HepG2 (cell line): ENCODE measurements around the gene ESPN. TPM values are rescaled to one million over a fixed set of nuclear protein-coding genes. Genes with fewer than 3 reads are reported as not detected.
A peak's percentile ranks its signal among the peaks of the same experiment; 100 is the strongest.

Experiments
- ATAD3A ChIP-seq: sonication (generic); formaldehyde crosslinking; IDR thresholded peaks from 2 replicates; pipeline ENCODE4 v1.4.0; 2020; ENCODE audit warnings: missing genetic modification reagents
- ATF7-NPFF ChIP-seq: sonication (generic); formaldehyde crosslinking; IDR thresholded peaks from 2 replicates; pipeline ENCODE4 v1.8.1; 2023; ENCODE audit warnings: mild to moderate bottlenecking, low read depth, missing genetic modification reagents, moderate library complexity
- ATRX ChIP-seq: sonication (generic); formaldehyde crosslinking; IDR thresholded peaks from 2 replicates; pipeline ENCODE4 v1.4.0; 2020; ENCODE audit warnings: missing genetic modification reagents, borderline replicate concordance
- BHLHE40 ChIP-seq: IDR thresholded peaks from 2 replicates; pipeline ENCODE4 v1.6.1; 2011; ENCODE audit warnings: low read length, improper control_type of control experiment
- CEBPB ChIP-seq: IDR thresholded peaks from 2 replicates; pipeline ENCODE4 v1.6.1; 2011; ENCODE audit warnings: low read depth, low read length, improper control_type of control experiment, borderline replicate concordance
- KDM3A ChIP-seq: IDR thresholded peaks from 2 replicates; pipeline ENCODE4 v1.6.1; 2018; ENCODE audit warnings: low read depth, missing compliant biosample characterization
- RAD51 ChIP-seq: fragments of 450-650 bp; IDR thresholded peaks from 2 replicates; pipeline ENCODE4 v1.6.1; 2016; ENCODE audit warnings: borderline replicate concordance
- RORA ChIP-seq: sonication (generic); formaldehyde crosslinking; IDR thresholded peaks from 2 replicates; pipeline ENCODE4 v1.5.0; 2020; ENCODE audit warnings: mild to moderate bottlenecking, missing genetic modification reagents, moderate library complexity
- SAP130 ChIP-seq: IDR thresholded peaks from 2 replicates; pipeline ENCODE4 v1.6.1; 2016; ENCODE audit warnings: low read depth
- SOX6 ChIP-seq, 2 experiments: fragments of 450-650 bp in 1 of 2; sonication (generic) in 1 of 2; formaldehyde crosslinking in 1 of 2; IDR thresholded peaks; 2 replicates each; pipeline versions ENCODE4 v1.4.0 to v1.6.1; 2017 to 2020; ENCODE audit warnings: antibody characterized with exemption in 1 of 2, mild to moderate bottlenecking in 1 of 2, missing genetic modification reagents in 1 of 2
- TEAD3 ChIP-seq: optimal IDR thresholded peaks from 2 replicates; pipeline ENCODE3; 2016; ENCODE audit warnings: borderline replicate concordance
- TSC22D2 ChIP-seq: sonication (generic); formaldehyde crosslinking; IDR thresholded peaks from 2 replicates; pipeline ENCODE4 v1.5.1; 2020; ENCODE audit warnings: missing genetic modification reagents, mild to moderate bottlenecking, borderline replicate concordance
- WIZ ChIP-seq: sonication (generic); formaldehyde crosslinking; IDR thresholded peaks from 2 replicates; pipeline ENCODE4 v1.5.1; 2020; ENCODE audit warnings: mild to moderate bottlenecking, missing genetic modification reagents
- ZNF101 ChIP-seq: sonication (generic); formaldehyde crosslinking; IDR thresholded peaks from 2 replicates; pipeline ENCODE4 v1.4.0; 2020; ENCODE audit warnings: mild to moderate bottlenecking, low read depth, missing genetic modification reagents, borderline replicate concordance
- ZNF225 ChIP-seq: sonication (generic); formaldehyde crosslinking; IDR thresholded peaks from 2 replicates; pipeline ENCODE4 v1.4.0; 2020; ENCODE audit warnings: mild to moderate bottlenecking, missing genetic modification reagents
- ZNF282 ChIP-seq: fragments of 450-650 bp; IDR thresholded peaks from 2 replicates; pipeline ENCODE4 v1.6.1; 2018; ENCODE audit not compliant: partially characterized antibody
- ZNF329 ChIP-seq: sonication (generic); formaldehyde crosslinking; IDR thresholded peaks from 2 replicates; pipeline ENCODE4 v1.9.0; 2021; ENCODE audit warnings: low read depth, mild to moderate bottlenecking, missing genetic modification reagents
- ZNF570 ChIP-seq: sonication (generic); formaldehyde crosslinking; IDR thresholded peaks from 2 replicates; pipeline ENCODE4 v1.4.0; 2020; ENCODE audit warnings: mild to moderate bottlenecking, missing genetic modification reagents, borderline replicate concordance
- ZSCAN20 ChIP-seq: sonication (generic); formaldehyde crosslinking; IDR thresholded peaks from 2 replicates; pipeline ENCODE4 v1.4.0; 2020; ENCODE audit warnings: missing genetic modification reagents, mild to moderate bottlenecking, borderline replicate concordance
- polyA plus RNA-seq, 8 experiments: library from polyadenylated mRNA; depleted of rRNA in 3 of 8; stranded (reverse) in 7 of 8; unstranded in 1 of 8; fragments of >200 nt; fragmentation: Illumina TruSeq in 4 of 8; extraction: Trizol in 4 of 8; gene quantifications; 2 replicates each; pipeline versions ENCODE4 v1.2.1 to v1.2.3, GENCODE V29; 2011 to 2016; ENCODE audit warnings: low read depth in 4 of 8, missing spikeins in 1 of 8, mixed read lengths in 1 of 8; ENCODE audit not compliant: insufficient read depth in 1 of 8
- total RNA-seq, 5 experiments: library from RNA; depleted of rRNA; stranded (reverse); fragments of >200 nt; fragmentation: Illumina TruSeq; extraction: Trizol; gene quantifications; 2 replicates each; pipeline ENCODE4 v1.2.3, GENCODE V29; 2016; ENCODE audit warnings: low read depth in 1 of 5
- TF ChIP-seq, protein P1 (sequence below): sonication (generic); formaldehyde crosslinking; IDR thresholded peaks from 2 replicates; pipeline ENCODE4 v1.8.0; 2022; ENCODE audit warnings: mild to moderate bottlenecking, missing genetic modification reagents, borderline replicate concordance
- TF ChIP-seq, protein P2 (sequence below): sonication (generic); formaldehyde crosslinking; IDR thresholded peaks from 2 replicates; pipeline ENCODE4 v1.4.0; 2020; ENCODE audit warnings: missing genetic modification reagents
- TF ChIP-seq, protein P3 (sequence below): sonication (generic); formaldehyde crosslinking; IDR thresholded peaks from 2 replicates; pipeline ENCODE4 v1.4.0; 2020; ENCODE audit warnings: mild to moderate bottlenecking, missing genetic modification reagents

The ESPN gene
- total and polyA plus RNA-seq, 2 of the 13 experiments (the other 11 are each of a cell fraction or from before 2014, with no cell fraction given) = 48.6 to 54.2 TPM

DNA sequence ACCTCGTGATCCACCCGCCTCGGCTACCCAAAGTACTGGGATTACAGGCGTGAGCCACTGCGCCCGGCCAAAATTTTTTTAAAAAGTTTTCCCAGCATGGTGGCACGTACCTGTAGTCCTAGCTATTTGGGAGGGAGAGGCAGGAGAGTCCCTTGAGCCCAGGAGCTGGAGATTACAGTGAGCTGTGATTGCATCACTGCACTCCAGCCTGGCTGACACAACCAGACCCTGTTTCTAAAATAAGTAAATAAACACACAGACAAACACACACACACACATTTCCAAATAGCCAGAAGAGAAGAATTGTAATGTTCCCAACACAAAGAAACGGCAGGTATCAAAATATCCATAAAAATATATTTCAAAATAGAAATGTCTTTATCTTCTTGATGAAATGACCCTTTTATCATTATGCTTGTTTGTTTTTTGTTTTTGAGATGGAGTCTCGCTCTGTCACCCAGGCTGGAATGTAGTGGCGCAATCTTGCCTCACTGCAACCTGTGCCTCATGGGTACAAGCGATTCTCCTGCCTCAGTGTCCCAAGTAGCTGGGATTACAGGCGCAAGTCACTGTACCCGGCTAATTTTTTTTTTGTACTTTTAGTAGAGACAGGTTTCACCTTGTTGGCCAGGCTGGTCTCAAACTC, 14.2 kb upstream of the ESPN start (continued):
- TF ChIP-seq, protein P1, sequence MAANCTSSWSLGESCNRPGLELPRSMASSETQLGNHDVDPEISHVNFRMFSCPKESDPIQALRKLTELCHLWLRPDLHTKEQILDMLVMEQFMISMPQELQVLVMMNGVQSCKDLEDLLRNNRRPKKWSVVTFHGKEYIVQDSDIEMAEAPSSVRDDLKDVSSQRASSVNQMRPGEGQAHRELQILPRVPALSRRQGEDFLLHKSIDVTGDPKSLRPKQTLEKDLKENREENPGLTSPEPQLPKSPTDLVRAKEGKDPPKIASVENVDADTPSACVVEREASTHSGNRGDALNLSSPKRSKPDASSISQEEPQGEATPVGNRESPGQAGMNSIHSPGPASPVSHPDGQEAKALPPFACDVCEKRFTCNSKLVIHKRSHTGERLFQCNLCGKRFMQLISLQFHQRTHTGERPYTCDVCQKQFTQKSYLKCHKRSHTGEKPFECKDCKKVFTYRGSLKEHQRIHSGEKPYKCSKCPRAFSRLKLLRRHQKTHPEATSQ (CRISPR knock-in tag) = no peak
- TF ChIP-seq TSC22D2 (CRISPR knock-in tag) (no peak), SOX6 (IDR thresholded peaks at IDR 0.05) (no peak), SOX6 (CRISPR knock-in tag; IDR thresholded peaks at IDR 0.05) (peak; percentile 48; the same call in 1 of the 2 replicates), BHLHE40 (no peak), ZNF225 (CRISPR knock-in tag) (no peak), WIZ (CRISPR knock-in tag) (no peak), CEBPB (peak; percentile 94), ZSCAN20 (CRISPR knock-in tag) (no peak), ZNF101 (no peak), RAD51 (no peak), TEAD3 (CRISPR knock-in tag) (peak; percentile 74), ZNF570 (CRISPR knock-in tag) (no peak), SAP130 (CRISPR knock-in tag) (no peak), ATAD3A (CRISPR knock-in tag) (no peak), ZNF329 (CRISPR knock-in tag) (no peak), ZNF282 (no peak), ATRX (CRISPR knock-in tag) (no peak), RORA (CRISPR knock-in tag) (no peak), ATF7-NPFF (no peak), KDM3A (CRISPR knock-in tag) (no peak)
- TF ChIP-seq, protein P2, sequence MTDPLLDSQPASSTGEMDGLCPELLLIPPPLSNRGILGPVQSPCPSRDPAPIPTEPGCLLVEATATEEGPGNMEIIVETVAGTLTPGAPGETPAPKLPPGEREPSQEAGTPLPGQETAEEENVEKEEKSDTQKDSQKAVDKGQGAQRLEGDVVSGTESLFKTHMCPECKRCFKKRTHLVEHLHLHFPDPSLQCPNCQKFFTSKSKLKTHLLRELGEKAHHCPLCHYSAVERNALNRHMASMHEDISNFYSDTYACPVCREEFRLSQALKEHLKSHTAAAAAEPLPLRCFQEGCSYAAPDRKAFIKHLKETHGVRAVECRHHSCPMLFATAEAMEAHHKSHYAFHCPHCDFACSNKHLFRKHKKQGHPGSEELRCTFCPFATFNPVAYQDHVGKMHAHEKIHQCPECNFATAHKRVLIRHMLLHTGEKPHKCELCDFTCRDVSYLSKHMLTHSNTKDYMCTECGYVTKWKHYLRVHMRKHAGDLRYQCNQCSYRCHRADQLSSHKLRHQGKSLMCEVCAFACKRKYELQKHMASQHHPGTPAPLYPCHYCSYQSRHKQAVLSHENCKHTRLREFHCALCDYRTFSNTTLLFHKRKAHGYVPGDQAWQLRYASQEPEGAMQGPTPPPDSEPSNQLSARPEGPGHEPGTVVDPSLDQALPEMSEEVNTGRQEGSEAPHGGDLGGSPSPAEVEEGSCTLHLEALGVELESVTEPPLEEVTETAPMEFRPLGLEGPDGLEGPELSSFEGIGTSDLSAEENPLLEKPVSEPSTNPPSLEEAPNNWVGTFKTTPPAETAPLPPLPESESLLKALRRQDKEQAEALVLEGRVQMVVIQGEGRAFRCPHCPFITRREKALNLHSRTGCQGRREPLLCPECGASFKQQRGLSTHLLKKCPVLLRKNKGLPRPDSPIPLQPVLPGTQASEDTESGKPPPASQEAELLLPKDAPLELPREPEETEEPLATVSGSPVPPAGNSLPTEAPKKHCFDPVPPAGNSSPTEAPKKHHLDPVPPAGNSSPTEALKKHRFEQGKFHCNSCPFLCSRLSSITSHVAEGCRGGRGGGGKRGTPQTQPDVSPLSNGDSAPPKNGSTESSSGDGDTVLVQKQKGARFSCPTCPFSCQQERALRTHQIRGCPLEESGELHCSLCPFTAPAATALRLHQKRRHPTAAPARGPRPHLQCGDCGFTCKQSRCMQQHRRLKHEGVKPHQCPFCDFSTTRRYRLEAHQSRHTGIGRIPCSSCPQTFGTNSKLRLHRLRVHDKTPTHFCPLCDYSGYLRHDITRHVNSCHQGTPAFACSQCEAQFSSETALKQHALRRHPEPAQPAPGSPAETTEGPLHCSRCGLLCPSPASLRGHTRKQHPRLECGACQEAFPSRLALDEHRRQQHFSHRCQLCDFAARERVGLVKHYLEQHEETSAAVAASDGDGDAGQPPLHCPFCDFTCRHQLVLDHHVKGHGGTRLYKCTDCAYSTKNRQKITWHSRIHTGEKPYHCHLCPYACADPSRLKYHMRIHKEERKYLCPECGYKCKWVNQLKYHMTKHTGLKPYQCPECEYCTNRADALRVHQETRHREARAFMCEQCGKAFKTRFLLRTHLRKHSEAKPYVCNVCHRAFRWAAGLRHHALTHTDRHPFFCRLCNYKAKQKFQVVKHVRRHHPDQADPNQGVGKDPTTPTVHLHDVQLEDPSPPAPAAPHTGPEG (CRISPR knock-in tag) = no peak
- TF ChIP-seq, protein P3, sequence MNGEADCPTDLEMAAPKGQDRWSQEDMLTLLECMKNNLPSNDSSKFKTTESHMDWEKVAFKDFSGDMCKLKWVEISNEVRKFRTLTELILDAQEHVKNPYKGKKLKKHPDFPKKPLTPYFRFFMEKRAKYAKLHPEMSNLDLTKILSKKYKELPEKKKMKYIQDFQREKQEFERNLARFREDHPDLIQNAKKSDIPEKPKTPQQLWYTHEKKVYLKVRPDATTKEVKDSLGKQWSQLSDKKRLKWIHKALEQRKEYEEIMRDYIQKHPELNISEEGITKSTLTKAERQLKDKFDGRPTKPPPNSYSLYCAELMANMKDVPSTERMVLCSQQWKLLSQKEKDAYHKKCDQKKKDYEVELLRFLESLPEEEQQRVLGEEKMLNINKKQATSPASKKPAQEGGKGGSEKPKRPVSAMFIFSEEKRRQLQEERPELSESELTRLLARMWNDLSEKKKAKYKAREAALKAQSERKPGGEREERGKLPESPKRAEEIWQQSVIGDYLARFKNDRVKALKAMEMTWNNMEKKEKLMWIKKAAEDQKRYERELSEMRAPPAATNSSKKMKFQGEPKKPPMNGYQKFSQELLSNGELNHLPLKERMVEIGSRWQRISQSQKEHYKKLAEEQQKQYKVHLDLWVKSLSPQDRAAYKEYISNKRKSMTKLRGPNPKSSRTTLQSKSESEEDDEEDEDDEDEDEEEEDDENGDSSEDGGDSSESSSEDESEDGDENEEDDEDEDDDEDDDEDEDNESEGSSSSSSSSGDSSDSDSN (CRISPR knock-in tag) = no peak
